Hepatic stellate cell (primary cell): ENCODE results near the gene MAP2K5.

Experiments
- DNase-seq: peaks from one replicate; pipeline ENCODE4 v3.0.0; 2011; ENCODE audit warnings: low spot score

Gene MAP2K5

GRCh38 chr15:67783303-67783702, 240.8 kb downstream of the MAP2K5 start:
- DNase-seq = no peak

GRCh38 chr15:67784090-67784781, 241.7 kb downstream of the MAP2K5 start:
- no peak for DNase-seq

- no peak for DNase-seq
These were observed 242.4 kb downstream of the MAP2K5 start for GRCh38 chr15:67784856-67785430.

- DNase-seq = no peak
These were observed 242.9 kb downstream of the MAP2K5 start for GRCh38 chr15:67785431-67785830.

- no peak for DNase-seq
These were observed 244.1 kb downstream of the MAP2K5 start for GRCh38 chr15:67786646-67787045.

GRCh38 chr15:67788986-67789385, 246.5 kb downstream of the MAP2K5 start:
- no peak for DNase-seq

- no peak for DNase-seq
These were observed 248.3 kb downstream of the MAP2K5 start for GRCh38 chr15:67790610-67791319.

GRCh38 chr15:67792250-67792942, 249.9 kb downstream of the MAP2K5 start:
- DNase-seq = no peak

- DNase-seq = no peak
These were observed 252.5 kb downstream of the MAP2K5 start for GRCh38 chr15:67794832-67795574.

GRCh38 chr15:67796196-67797127, 254.0 kb downstream of the MAP2K5 start:
- no peak for DNase-seq

GRCh38 chr15:67799801-67800205, 257.3 kb downstream of the MAP2K5 start:
- no peak for DNase-seq

- DNase-seq = no peak
These were observed 258.6 kb downstream of the MAP2K5 start for GRCh38 chr15:67801142-67801541.

- DNase-seq = no peak
These were observed 259.7 kb downstream of the MAP2K5 start for GRCh38 chr15:67801926-67802914.

GRCh38 chr15:67803299-67803698, 260.8 kb downstream of the MAP2K5 start:
- no peak for DNase-seq

- DNase-seq = no peak
These were observed 261.7 kb downstream of the MAP2K5 start for GRCh38 chr15:67803996-67804843.

GRCh38 chr15:67805008-67805665, 262.6 kb downstream of the MAP2K5 start:
- DNase-seq = no peak

- no peak for DNase-seq
These were observed 263.4 kb downstream of the MAP2K5 start for GRCh38 chr15:67805666-67806516.
